DMS53 treated with DMSO at 0.1 percent for 48 hours (cell line): ENCODE measurements around the gene SLC16A5.
"Not testable (repeated sequence)": the region's sequence is repeated elsewhere in the genome, so short reads cannot be mapped to it uniquely, and the experiment has no call there.

Experiments
- DNase-seq: peaks from one replicate; lab custom pipeline; 2025; ENCODE audit not compliant: unreplicated experiment; lab: John Stamatoyannopoulos, UW

Gene SLC16A5

DNA sequence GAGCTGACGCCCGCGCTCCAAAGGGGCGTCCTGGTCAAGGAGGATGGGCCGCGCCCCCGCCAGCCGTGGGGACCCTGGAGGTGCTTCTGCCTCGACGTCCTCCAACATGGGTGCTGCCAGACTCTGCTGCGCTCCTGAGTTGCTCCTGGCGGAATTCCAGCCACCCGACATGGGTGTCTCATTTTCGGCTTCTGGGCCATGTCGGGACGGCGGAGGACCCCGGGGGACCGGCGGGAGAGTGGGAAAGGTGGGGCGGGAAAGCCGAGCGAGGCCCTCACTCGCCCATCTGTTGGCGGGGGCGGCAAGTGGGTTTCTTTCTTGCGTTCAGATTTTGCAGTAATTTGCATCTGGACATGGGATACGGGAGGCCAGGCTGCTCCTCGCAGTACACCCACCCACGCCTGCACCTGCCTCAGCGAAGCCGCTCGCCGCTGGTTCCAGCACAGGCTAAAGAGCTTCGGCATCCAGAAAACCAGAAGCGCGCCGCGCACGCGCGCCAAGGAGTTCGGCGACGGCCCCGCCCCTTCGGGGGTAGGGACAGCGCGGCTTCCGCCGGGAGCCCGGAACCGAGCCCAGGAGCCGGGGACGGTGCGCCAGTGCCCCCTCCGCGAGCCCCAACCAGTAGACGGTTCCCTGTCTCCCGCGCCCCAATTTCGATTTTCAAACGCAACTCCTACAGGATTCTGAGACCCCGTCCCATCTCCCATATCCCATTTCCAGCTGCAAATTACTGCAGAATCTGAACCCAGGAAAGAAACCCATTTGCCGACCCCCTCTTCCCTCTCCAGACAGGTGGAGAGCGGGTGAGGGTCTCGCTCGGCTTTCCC is 21.9 kb downstream of the SLC16A5 start, which contains the start of gene ARMC7:
ARMC7 (plus strand) TSS at position 563 of the 827 bp plus-strand sequence. CDS start 320 bp downstream, outside the sequence.
- DNase-seq, result peak; percentile 76

DNA sequence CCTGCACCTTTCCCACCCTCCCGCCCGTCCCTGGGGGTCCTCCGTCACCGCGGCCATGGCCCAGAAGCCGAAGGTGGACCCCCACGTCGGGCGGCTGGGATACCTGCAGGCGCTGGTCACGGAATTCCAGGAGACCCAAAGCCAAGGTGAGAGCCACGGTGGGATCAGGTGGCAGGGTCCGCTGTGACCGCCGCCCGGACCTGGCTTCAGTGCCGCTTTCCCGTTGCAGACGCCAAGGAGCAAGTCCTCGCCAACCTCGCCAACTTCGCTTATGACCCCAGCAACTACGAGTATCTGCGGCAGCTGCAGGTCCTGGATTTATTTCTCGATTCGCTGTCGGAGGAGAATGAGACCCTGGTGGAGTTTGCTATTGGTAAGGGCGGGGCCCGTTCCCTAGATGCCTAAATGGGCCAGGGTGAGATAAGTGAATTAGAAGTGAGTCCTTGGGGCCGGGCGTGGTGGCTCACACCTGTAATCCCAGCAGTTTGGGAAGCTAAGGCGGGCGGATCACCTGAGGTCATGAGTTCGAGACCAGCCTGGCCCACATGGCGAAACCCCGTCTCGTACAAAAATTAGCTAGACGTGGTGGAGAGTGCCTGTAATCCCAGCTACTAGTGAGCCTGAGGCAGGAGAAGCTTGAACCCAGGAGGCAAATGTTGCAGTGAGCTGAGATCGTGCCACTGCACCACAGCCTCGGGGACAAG is 22.6 kb downstream of the SLC16A5 start:
- no peak for DNase-seq

DNA sequence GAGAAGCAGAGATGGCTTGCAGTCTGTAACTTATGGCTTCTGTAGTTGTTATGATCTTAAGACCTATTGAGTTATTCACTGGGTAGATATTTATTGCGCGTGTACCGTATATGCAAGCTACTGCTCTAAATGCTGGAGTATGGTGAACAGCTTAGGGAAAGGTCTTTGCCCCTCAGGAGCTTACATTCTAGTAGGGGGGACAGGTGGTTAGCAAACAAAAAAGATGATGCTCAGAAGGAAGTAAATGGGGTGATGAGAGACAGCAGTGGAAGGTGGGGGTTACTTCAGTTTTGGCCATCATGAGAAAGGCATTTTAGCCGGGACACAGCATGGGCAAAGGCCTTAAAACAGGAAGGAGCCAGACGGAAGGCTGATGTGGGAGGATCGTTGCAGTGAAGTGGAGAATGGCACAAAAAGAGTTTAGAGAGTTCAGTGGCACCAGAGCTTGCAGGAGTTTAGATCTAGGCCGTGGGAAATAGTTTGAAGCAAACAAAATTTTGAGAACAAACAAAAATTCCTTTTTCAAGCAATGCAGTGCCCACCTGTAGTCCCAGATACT is 24.1 kb downstream of the SLC16A5 start:
- no peak for DNase-seq

DNA sequence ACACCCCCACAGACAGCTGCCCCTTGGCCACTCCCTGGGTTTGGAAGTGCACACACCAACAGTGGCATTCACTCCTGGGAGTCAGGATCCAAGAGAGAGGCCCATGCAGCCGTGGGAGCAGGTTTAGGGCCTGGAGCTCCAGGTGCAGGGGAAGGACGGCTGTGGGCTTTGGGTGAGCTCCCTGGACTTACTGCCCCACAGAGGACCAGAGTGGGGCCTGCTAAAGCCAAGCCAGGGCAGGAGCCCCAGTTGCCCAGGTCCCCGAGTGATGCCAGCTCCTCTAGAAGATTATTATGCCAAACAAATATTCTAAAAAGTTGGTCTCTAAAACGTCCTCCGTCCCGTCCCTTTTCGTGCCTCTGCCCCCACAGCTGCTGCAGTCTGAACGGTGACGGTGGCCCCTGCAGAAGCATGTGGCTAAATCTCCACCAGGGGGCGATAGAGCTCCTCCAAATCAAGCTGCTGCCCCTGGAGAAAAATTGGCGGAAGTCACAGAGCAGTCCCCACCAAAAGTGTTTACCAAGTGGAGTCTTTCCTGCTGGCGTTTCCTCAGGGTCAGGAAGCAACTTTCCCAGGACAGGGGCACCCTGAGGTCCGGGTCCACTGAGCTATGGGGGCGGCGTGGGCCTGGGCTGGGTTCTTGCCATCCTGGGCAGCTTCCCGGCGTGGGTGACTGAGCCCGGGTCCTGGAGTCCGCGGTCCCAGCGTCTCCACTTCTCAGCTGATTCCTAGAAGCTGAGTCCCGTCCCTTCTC is 26.2 kb downstream of the SLC16A5 start:
- peak; percentile 89 for DNase-seq

DNA sequence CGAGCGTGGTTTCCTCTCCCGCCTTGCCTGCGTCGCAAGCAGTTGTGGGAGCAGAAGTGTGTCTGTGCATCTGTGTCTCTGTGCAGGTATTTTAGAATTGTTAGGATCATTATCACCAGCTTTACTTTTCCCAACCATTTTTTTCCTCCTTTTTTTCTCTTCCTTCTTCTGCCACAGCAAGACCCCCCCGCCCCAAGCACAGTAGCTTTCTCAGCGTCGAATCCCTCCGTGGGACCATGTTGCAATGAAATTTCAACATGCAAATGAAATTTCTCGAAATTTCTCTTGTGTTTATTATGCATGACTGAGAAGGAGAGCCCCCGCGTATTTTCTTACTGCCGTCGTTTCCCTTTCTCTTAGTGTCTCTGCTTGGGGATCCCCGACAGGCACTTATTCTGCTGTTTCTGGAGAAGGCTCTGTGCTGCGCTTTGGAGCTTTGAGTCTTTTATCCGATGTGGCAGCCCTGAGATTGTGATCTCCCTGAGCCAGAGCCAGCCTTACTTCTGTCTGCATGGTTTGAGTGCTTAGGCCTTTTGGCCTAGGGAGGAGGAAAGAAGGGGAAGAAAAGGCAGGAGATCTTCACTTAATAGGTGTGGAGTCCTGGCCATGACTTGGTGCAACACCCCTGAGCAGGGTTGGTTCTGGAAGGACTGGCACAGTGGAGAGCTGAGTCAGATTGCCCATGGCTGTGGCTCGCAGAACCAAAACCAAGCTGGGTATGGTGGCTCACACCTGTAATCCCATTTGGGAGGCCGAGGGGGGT is 27.0 kb downstream of the SLC16A5 start:
- no peak for DNase-seq

DNA sequence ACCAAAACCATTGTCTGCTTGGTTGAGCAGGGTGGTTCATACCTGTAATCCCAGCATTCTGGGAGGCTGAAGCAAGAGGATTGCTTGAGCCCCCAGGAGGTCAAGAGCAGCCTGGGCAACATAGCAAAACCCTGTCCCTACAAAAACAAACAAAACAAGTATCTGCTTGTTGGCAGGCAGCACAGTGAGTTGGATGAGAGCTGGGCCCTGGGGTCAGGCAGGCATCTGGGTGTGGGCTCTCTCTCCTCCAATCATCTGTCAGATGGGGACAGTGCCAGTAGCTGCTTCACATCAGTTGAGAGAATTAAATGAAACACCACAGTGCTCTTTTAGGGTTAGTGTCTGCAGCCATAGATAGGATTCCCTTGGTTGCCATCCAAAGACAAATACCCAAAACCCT is 27.8 kb downstream of the SLC16A5 start:
- no peak for DNase-seq

DNA sequence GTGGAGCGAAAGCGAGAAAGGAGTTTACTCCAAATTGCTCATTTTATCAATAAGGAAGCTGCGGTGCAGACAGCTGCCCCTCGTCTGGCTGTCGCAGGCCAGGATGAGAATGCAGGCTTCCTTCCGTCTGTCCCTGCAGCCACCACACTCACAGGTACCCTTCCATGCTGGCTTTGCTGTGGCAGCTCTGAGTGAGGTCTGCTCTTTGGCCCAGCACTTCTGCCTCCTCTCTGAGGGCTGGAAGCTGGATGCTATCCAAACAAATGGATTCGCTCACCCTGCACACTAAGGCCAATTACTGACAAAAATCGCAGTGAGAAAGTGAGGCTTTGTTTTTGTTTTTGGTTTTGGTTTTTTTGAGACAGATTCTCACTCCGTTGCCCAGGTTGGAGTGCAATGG is 29.0 kb downstream of the SLC16A5 start:
- no peak for DNase-seq

DNA sequence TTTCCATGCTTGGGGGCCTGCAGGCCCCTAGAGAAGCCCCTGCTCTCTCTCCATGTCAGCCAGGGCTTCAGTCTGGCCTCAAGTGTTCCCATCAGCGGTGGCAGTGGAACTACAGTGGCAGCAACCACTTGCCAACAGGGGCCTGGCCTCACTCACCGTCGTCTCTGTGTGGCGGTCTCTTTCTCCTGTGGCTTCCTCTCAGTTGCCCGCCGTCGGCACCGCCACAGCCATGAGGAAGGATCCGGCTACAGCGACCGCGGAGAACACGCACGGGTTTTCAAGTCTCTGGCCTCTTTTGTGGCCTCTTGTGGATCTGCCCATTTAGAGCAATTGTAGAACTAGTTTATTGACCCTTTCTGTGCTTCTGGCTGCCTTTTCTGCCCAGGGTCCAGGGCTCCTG is 30.6 kb downstream of the SLC16A5 start:
- no peak for DNase-seq

DNA sequence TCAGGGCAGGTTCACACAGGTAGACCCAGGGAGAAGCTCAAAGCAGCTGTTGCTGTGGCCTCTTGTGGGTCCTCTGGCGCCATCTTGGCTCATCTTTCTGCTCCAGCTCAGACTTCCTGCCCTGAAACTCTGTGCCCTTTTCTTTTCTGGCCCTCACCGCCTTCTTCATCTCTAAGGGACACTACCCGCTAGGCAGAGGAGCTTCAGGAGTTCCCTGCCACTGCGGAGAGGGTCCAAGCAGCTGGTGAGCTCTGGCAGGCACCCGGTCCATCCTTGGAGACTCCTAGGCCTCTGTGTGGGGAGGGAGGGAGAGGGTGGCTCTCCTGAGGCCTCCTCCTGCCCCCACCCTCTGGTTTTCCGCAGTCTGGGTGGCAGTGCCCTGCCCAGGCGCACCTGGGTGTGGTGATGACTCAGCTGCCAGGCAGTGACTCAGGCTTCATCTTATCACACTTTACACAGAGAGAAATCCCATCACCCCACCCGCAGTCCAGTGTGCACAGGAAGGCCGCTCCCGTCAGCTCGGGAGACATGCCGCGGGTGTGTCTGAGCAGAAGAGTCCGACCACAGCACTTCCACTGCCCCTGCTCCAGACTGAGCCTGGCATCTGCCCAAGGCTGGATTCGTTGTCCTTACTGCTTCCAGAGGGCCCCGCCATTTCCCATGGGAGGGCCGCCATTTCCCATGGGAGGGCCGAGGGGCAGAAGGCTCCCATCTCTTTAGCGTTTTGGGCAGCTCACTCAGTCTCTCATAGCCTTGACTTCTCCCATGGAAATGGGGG is 36.5 kb downstream of the SLC16A5 start:
- peak; percentile 80 for DNase-seq

DNA sequence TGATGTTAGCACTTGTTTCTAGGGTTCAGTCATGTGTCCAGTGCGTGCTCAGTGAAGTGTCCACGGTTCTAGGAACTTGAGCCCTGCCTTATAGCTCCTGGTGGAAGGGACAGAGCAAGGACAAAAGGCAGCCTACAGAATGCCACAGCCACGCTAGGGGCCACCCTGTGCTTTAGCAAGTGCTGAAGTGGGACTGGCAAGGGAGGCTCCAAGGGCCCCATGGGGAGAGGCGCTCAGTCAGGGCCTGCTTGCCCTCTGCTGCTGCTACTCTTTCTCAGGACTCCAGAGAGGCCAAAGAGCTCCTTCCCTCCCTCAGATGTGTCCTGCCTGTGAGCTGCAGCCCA is 37.0 kb downstream of the SLC16A5 start:
- DNase-seq, result no peak

DNA sequence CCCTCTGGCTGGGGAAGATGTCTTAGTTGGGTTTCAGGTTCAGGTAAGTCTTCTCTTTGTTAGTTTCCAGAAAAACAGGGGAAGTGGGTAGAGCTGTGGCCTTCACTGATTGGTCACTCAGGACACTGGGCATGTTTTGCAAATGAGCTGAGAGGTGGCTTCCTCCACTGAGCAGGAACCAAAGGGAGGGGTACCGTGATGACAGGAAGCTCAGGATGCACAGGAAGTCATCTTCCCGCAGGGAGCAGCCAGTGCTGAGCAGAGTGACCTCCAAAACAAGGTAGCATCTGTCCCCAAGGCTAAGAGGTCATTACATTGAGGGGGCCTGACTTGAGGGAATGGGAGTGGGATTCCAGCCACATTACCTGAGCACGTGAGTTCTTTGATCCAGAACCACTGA is 38.2 kb downstream of the SLC16A5 start:
- no peak for DNase-seq

DNA sequence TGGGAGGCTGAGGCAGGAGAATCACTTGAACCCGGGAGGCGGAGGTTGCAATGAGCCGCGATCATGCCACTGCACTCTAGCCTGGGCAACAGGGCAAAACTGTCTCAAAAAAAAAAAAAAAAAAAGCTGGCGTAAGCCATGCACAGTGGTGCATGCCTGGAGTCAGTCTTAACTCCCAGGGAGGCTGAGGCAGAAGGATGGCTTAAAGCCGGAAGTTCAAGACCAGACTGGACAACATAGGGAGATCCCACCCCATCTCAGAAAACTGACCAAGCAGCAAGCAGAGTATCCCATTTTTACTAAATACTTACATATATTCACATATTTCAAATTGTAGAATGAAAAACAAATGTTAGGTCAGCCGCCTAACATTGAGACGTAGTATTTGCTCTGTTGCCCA is 39.2 kb downstream of the SLC16A5 start:
- no peak for DNase-seq

DNA sequence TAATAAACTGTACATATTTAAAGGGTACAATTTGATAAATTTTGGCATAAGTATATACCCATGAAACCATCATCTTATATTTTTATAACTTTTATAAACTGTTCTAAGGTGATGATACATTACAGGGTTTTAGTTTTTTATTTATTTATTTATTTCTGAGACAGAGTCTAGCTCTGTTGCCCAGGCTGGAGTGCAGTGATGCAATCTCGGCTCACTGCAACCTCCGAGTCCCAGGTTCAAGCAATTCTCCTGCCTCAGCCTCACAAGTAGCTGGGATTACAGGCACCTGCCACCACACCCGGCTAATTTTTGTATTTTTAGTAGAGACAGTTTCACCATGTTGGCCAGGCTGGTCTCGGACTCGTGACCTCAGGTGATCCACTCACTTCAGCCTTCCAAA is 40.2 kb downstream of the SLC16A5 start:
- not testable (repeated sequence) for DNase-seq

DNA sequence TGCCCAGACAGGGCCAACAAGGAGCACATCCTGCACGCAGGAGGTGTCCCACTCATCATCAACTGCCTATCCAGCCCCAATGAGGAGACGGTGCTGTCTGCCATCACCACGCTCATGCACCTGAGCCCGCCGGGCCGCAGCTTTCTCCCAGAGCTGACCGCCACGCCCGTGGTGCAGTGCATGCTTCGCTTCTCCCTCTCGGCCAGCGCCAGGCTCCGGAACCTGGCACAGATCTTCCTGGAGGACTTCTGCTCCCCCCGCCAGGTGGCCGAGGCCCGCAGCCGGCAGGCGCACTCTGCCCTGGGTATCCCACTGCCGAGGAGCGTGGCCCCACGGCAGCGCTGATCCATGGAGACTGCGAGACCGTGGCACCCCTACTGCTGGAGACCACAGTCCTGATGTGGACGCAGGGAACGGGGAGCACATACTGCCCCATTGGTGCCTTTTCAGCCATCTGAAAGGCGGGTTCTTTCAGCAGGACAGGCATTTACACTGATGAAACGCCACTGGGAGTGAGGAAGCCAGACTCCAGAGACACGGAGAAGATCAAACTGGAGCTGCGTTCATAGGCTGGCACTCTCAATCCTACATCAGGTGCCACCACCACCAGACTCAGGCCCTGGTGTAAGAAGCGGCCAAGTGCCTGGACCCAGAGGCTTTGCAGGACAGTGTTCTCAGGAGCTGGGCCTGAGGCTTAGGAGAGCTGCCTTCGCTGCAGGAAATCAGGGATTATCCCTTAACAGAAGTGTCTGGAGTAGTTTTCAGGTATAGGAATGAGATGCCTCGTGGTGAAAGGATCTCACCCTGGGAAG is 41.1 kb downstream of the SLC16A5 start:
- DNase-seq, result no peak

DNA sequence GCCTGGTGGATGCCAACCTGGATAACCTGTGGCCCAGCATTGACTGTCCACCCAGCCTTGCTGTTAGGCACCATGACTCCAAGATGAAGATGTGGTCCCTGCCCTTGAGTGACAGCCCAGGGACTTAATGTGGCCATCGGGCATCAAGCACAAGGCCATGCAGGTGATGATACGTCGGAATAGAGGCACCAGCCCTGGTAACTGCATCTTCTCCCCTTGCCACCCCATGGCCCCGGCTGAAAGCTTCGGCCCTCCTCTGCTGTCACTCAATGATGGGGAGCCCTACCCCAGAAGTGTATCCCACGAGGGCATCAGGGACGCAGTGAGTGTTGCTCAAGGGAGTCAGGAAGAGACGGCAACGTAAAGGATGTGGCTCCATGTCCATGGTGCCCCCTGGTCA is 41.8 kb downstream of the SLC16A5 start:
- no peak for DNase-seq

DNA sequence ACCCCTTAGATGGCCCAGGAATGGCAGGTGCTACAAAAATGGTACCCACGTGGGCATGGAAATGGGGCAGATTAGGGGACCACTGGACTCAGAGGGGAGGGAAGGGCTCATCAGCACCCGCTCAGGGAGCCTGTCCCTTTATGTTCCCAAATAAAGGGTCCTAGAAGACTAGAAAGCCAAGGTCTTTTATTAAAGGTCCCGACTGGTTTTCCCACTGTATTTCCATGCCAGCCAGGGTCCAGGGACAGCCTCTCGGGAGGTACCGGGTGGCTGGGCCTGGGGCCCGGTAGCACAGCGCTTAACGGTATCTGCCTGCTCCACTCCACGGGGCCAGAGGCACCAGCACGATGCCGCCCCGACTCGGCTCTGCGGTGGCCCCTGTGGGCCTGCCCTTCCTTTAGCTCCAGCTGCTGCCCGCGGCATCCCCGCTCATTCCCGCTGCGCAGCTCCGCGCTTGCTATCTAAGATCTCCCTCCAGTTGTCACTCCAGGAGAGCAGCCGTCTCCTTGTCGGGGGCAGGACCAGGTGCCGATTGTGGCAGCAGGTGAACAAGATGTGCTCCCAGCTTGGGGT is 42.4 kb downstream of the SLC16A5 start:
- no peak for DNase-seq

DNA sequence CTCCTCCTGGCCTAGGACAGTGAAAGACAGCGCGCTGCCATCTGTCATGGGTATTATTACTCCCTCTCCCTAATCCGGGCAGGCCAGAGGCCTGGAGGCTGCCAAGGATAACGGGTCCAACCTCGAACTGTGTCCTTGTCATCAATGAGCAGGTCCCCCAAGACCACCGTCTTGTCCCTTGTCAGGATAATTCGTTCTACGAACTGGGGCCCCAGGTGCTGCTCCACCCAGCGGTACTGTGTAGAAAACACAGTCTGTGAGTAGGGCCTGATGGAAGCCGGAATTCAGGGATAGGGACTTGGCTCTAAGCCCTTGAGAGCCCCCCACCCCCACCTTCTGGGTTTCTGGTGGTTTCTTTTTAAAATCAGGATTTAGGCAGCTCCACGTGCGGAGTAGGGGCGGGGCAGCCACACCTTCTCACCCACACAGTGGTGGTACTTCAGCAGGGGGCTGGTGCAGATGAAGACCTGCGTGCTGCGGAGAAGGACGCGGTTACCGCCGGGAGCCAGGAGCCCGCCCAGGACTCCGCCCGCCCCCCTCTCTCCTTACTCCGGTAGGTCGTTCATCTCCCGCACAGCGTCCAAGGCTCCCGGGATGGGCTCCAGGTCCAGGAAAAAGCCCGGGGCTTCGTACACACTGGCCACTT is 43.0 kb downstream of the SLC16A5 start:
- no peak for DNase-seq

DNA sequence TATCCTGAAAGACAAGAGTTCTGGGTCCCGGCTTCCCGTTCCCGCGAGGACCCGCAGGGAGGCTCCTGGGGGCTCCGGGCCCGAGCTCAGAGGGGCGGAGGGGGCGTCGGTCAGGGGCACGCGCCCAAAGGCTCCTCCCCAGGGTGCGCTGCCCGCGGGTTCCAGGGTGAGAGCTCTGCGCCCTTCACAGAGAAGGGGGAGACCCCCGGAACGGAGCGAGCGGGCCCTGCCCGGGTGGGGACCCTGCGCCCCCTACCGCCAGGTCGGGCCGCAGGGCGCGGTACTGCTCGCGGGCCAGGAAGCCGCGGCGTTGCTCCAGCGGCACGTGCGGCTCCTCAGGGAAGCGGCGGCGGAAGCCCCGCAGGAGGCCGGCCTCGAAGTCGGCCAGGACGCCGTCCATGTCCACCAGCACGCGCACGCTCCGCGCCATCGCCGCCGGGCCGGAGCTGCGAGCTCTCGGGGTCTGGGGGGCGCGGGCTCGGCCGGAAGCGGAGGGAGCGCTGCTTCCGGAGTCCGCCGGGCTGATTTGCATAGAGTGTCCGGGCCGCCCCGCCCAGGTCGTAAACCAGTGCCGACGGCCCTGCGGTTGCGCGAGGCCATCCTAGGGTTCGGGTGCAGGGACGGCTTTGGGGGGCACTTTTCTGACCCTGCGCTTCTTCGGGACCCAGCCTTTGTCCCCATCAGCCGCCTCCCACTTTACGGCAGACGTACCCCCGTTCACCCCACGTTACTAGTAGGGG is 43.7 kb downstream of the SLC16A5 start, which contains the start of gene NT5C:
NT5C (minus strand) TSS at position 465 of the 740 bp plus-strand sequence; CDS start at position 430, 35 bp downstream.
- DNase-seq, result peak; percentile 75
